HepG2 (cell line): ENCODE data around the gene SMAP1. TPM values are rescaled to one million over a fixed set of nuclear protein-coding genes. Genes with fewer than 3 reads are reported as not detected.

Source experiments
- BHLHE40 ChIP-seq: IDR thresholded peaks from 2 replicates; pipeline ENCODE4 v1.6.1; 2011; ENCODE audit warnings: low read length, improper control_type of control experiment
- HMG20A ChIP-seq: IDR thresholded peaks from 2 replicates; pipeline ENCODE4 v1.6.1; 2016; ENCODE audit warnings: borderline replicate concordance
- NKX3-1 ChIP-seq: sonication (generic); formaldehyde crosslinking; IDR thresholded peaks from 2 replicates; pipeline ENCODE4 v1.5.0; 2020; ENCODE audit warnings: missing genetic modification reagents
- PCBP1 ChIP-seq: fragments of 200-400 bp; formaldehyde crosslinking; IDR thresholded peaks from 2 replicates; pipeline ENCODE4 v1.6.1; 2017; ENCODE audit warnings: mild to moderate bottlenecking, low read depth, low read length, borderline replicate concordance
- RBM39 ChIP-seq: fragments of 200-400 bp; formaldehyde crosslinking; IDR thresholded peaks from one replicate; pipeline ENCODE4 v1.6.1; 2018; ENCODE audit warnings: antibody characterized with exemption, mild to moderate bottlenecking, low read depth, low read length; ENCODE audit not compliant: poor library complexity, severe bottlenecking
- TARDBP ChIP-seq: sonication (generic); formaldehyde crosslinking; IDR thresholded peaks from 2 replicates; pipeline ENCODE4 v1.8.0; 2022; ENCODE audit warnings: mild to moderate bottlenecking, missing genetic modification reagents
- ZFP62 ChIP-seq: sonication (generic); formaldehyde crosslinking; IDR thresholded peaks from 2 replicates; pipeline ENCODE4 v1.4.0; 2020; ENCODE audit warnings: missing genetic modification reagents
- ZNF605 ChIP-seq: sonication (generic); formaldehyde crosslinking; IDR thresholded peaks from 2 replicates; pipeline ENCODE4 v1.8.0; 2022; ENCODE audit warnings: mild to moderate bottlenecking, missing genetic modification reagents
- ZNF644 ChIP-seq: IDR thresholded peaks from 2 replicates; pipeline ENCODE4 v1.6.1; 2016; ENCODE audit warnings: low read depth
- ZNF75D ChIP-seq: sonication (generic); formaldehyde crosslinking; IDR thresholded peaks from 2 replicates; pipeline ENCODE4 v1.8.1; 2023; ENCODE audit warnings: missing genetic modification reagents, mild to moderate bottlenecking, borderline replicate concordance
- ZNF780A ChIP-seq: sonication (generic); formaldehyde crosslinking; IDR thresholded peaks from 2 replicates; pipeline ENCODE4 v1.8.0; 2022; ENCODE audit warnings: mild to moderate bottlenecking, missing genetic modification reagents, moderate library complexity
- polyA plus RNA-seq, 8 experiments: library from polyadenylated mRNA; depleted of rRNA in 3 of 8; stranded (reverse) in 7 of 8; unstranded in 1 of 8; fragments of >200 nt; fragmentation: Illumina TruSeq in 4 of 8; extraction: Trizol in 4 of 8; gene quantifications; 2 replicates each; pipeline versions ENCODE4 v1.2.1 to v1.2.3, GENCODE V29; 2011 to 2016; ENCODE audit warnings: low read depth in 4 of 8, missing spikeins in 1 of 8, mixed read lengths in 1 of 8; ENCODE audit not compliant: insufficient read depth in 1 of 8
- total RNA-seq, 5 experiments: library from RNA; depleted of rRNA; stranded (reverse); fragments of >200 nt; fragmentation: Illumina TruSeq; extraction: Trizol; gene quantifications; 2 replicates each; pipeline ENCODE4 v1.2.3, GENCODE V29; 2016; ENCODE audit warnings: low read depth in 1 of 5
- TF ChIP-seq, protein P1 (sequence below): sonication (generic); formaldehyde crosslinking; IDR thresholded peaks from 2 replicates; pipeline ENCODE4 v1.8.0; 2022; ENCODE audit warnings: mild to moderate bottlenecking, missing genetic modification reagents, moderate library complexity
- TF ChIP-seq, protein P2 (sequence below): sonication (generic); formaldehyde crosslinking; IDR thresholded peaks from 2 replicates; pipeline ENCODE4 v1.8.1; 2023; ENCODE audit warnings: missing genetic modification reagents, mild to moderate bottlenecking, borderline replicate concordance
- TF ChIP-seq, protein P3 (sequence below): sonication (generic); formaldehyde crosslinking; IDR thresholded peaks from 2 replicates; pipeline ENCODE4 v1.5.0; 2020; ENCODE audit warnings: missing genetic modification reagents
- TF ChIP-seq, protein P4 (sequence below): sonication (generic); formaldehyde crosslinking; conservative IDR thresholded peaks from 2 replicates; pipeline ENCODE4 v1.4.0; 2020; ENCODE audit warnings: mild to moderate bottlenecking, missing genetic modification reagents, moderate library complexity
- TF ChIP-seq, protein P5 (sequence below): sonication (generic); formaldehyde crosslinking; IDR thresholded peaks from 2 replicates; pipeline ENCODE4 v1.5.0; 2020; ENCODE audit warnings: mild to moderate bottlenecking, missing genetic modification reagents, borderline replicate concordance
- TF ChIP-seq, protein P6 (sequence below): sonication (generic); formaldehyde crosslinking; IDR thresholded peaks from 2 replicates; pipeline ENCODE4 v1.8.0; 2022; ENCODE audit warnings: mild to moderate bottlenecking, missing genetic modification reagents, moderate library complexity

The SMAP1 gene
- total and polyA plus RNA-seq, 2 of the 13 experiments (the other 11 are each of a cell fraction or from before 2014, with no cell fraction given): 13.4 to 17.8 TPM

DNA sequence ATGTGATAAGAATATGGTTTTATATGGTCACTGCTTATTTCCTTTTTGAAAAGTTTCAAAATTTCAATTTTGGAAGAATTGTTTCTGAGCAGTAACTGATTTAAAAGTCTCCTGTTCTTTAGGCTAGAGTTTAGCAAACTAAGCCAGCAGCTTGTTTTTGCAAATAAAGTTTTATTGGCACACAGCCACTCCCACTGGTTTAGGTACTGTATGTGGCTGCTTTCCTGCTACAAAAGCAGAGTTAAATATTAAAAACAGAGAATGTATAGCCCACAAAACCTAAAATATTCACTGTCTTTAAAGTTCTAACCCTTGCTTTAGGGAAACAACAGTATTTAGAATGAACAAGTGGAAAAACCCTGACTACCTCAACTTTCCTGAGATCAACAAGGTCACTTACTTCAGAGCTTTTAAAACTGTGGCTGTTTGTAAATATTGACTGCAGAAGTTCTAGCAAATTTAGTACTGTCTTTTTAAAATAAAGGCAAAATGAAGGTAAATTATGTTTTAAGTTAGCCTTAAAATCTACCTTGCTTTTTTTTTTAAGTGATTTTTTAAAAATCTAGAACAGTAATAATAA lies 185.1 kb downstream of the SMAP1 start (continued):
- TF ChIP-seq RBM39 (no peak), BHLHE40 (no peak), NKX3-1 (no peak), TARDBP (peak; percentile 26; the same call in 1 of the 2 replicates), ZNF75D (CRISPR knock-in tag) (no peak), ZFP62 (CRISPR knock-in tag) (no peak), ZNF605 (CRISPR knock-in tag) (no peak), ZNF644 (CRISPR knock-in tag) (0 out of 2 replicates have a peak, but pooled peaks have one; percentile 23), ZNF780A (CRISPR knock-in tag) (no peak), PCBP1 (no peak), HMG20A (CRISPR knock-in tag) (no peak; the same call in 1 of the 2 replicates)
- TF ChIP-seq, protein P1, sequence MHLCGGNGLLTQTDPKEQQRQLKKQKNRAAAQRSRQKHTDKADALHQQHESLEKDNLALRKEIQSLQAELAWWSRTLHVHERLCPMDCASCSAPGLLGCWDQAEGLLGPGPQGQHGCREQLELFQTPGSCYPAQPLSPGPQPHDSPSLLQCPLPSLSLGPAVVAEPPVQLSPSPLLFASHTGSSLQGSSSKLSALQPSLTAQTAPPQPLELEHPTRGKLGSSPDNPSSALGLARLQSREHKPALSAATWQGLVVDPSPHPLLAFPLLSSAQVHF: no peak
- TF ChIP-seq, protein P2, sequence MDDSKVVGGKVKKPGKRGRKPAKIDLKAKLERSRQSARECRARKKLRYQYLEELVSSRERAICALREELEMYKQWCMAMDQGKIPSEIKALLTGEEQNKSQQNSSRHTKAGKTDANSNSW (CRISPR knock-in tag): no peak
- TF ChIP-seq, protein P3, sequence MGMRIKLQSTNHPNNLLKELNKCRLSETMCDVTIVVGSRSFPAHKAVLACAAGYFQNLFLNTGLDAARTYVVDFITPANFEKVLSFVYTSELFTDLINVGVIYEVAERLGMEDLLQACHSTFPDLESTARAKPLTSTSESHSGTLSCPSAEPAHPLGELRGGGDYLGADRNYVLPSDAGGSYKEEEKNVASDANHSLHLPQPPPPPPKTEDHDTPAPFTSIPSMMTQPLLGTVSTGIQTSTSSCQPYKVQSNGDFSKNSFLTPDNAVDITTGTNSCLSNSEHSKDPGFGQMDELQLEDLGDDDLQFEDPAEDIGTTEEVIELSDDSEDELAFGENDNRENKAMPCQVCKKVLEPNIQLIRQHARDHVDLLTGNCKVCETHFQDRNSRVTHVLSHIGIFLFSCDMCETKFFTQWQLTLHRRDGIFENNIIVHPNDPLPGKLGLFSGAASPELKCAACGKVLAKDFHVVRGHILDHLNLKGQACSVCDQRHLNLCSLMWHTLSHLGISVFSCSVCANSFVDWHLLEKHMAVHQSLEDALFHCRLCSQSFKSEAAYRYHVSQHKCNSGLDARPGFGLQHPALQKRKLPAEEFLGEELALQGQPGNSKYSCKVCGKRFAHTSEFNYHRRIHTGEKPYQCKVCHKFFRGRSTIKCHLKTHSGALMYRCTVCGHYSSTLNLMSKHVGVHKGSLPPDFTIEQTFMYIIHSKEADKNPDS (CRISPR knock-in tag): no peak
- TF ChIP-seq, protein P4, sequence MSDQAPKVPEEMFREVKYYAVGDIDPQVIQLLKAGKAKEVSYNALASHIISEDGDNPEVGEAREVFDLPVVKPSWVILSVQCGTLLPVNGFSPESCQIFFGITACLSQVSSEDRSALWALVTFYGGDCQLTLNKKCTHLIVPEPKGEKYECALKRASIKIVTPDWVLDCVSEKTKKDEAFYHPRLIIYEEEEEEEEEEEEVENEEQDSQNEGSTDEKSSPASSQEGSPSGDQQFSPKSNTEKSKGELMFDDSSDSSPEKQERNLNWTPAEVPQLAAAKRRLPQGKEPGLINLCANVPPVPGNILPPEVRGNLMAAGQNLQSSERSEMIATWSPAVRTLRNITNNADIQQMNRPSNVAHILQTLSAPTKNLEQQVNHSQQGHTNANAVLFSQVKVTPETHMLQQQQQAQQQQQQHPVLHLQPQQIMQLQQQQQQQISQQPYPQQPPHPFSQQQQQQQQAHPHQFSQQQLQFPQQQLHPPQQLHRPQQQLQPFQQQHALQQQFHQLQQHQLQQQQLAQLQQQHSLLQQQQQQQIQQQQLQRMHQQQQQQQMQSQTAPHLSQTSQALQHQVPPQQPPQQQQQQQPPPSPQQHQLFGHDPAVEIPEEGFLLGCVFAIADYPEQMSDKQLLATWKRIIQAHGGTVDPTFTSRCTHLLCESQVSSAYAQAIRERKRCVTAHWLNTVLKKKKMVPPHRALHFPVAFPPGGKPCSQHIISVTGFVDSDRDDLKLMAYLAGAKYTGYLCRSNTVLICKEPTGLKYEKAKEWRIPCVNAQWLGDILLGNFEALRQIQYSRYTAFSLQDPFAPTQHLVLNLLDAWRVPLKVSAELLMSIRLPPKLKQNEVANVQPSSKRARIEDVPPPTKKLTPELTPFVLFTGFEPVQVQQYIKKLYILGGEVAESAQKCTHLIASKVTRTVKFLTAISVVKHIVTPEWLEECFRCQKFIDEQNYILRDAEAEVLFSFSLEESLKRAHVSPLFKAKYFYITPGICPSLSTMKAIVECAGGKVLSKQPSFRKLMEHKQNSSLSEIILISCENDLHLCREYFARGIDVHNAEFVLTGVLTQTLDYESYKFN (CRISPR knock-in tag): peak; percentile 64
- TF ChIP-seq, protein P5, sequence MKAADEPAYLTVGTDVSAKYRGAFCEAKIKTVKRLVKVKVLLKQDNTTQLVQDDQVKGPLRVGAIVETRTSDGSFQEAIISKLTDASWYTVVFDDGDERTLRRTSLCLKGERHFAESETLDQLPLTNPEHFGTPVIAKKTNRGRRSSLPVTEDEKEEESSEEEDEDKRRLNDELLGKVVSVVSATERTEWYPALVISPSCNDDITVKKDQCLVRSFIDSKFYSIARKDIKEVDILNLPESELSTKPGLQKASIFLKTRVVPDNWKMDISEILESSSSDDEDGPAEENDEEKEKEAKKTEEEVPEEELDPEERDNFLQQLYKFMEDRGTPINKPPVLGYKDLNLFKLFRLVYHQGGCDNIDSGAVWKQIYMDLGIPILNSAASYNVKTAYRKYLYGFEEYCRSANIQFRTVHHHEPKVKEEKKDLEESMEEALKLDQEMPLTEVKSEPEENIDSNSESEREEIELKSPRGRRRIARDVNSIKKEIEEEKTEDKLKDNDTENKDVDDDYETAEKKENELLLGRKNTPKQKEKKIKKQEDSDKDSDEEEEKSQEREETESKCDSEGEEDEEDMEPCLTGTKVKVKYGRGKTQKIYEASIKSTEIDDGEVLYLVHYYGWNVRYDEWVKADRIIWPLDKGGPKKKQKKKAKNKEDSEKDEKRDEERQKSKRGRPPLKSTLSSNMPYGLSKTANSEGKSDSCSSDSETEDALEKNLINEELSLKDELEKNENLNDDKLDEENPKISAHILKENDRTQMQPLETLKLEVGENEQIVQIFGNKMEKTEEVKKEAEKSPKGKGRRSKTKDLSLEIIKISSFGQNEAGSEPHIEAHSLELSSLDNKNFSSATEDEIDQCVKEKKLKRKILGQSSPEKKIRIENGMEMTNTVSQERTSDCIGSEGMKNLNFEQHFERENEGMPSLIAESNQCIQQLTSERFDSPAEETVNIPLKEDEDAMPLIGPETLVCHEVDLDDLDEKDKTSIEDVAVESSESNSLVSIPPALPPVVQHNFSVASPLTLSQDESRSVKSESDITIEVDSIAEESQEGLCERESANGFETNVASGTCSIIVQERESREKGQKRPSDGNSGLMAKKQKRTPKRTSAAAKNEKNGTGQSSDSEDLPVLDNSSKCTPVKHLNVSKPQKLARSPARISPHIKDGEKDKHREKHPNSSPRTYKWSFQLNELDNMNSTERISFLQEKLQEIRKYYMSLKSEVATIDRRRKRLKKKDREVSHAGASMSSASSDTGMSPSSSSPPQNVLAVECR (CRISPR knock-in tag): no peak
- TF ChIP-seq, protein P6, sequence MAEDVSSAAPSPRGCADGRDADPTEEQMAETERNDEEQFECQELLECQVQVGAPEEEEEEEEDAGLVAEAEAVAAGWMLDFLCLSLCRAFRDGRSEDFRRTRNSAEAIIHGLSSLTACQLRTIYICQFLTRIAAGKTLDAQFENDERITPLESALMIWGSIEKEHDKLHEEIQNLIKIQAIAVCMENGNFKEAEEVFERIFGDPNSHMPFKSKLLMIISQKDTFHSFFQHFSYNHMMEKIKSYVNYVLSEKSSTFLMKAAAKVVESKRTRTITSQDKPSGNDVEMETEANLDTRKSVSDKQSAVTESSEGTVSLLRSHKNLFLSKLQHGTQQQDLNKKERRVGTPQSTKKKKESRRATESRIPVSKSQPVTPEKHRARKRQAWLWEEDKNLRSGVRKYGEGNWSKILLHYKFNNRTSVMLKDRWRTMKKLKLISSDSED: no peak
